ENCODE data around the gene GOT1.

DNA sequence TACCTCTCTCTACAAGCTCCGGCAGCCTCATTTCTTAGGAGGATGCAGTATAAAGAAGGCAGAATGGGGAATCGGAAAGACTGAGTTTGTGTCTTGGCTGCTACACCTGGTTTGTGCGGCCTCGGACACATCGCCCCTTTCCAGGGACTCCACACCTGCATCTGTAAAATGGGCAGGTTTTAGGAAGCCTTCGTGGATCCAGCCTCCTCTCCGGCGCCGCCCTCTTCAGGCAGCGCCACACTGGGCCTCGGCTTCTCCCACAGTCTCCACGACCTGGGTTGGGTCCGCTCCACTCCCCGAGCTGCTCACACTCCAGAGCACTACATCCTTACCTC, 341 bp downstream of the GOT1 start:
- TF ChIP-seq CREB1 (IDR thresholded peaks at IDR 0.05; ENCODE audit: low read depth) (no peak), EP300 (IDR thresholded peaks at IDR 0.05; ENCODE audit: borderline replicate concordance) (no peak)

Data from Ishikawa (cell line).